ENCODE data around the gene SLC10A2. TPM values are rescaled to one million over a fixed set of nuclear protein-coding genes. Genes with fewer than 3 reads are reported as not detected.

SLC10A2 gene
- total RNA-seq, 1 donor from 2014 or later = not detected

- H3K36me3 ChIP-seq (ENCODE audit: control insufficient read depth, insufficient read depth, low read length) = no peaks in the 10 kb centered on the region
- no peak overlapping the region for H3K4me3 ChIP-seq (ENCODE audit: low read depth, low read length)
- no peak for TF ChIP-seq CTCF (IDR thresholded peaks at IDR 0.05; ENCODE audit: insufficient read depth, low read length, poor library complexity, severe bottlenecking)
- no peak for DNase-seq (ENCODE audit: low read depth)
- no peaks in the 10 kb centered on the region for H3K27me3 ChIP-seq (ENCODE audit: control insufficient read depth, insufficient read depth, low read length)
Observed at GRCh38 chr13:103044056-103044455, 22.2 kb downstream of the SLC10A2 start.

GRCh38 chr13:103040006-103040405, 26.2 kb downstream of the SLC10A2 start:
- no peak for DNase-seq (ENCODE audit: low read depth)
- no peaks in the 10 kb centered on the region for H3K27me3 ChIP-seq (ENCODE audit: control insufficient read depth, insufficient read depth, low read length)
- H3K4me3 ChIP-seq (ENCODE audit: low read depth, low read length) = no peak overlapping the region
- no peaks in the 10 kb centered on the region for H3K36me3 ChIP-seq (ENCODE audit: control insufficient read depth, insufficient read depth, low read length)
- no peak for TF ChIP-seq CTCF (IDR thresholded peaks at IDR 0.05; ENCODE audit: insufficient read depth, low read length, poor library complexity, severe bottlenecking)

- no peak overlapping the region for H3K4me3 ChIP-seq (ENCODE audit: low read depth, low read length)
- H3K27me3 ChIP-seq (ENCODE audit: control insufficient read depth, insufficient read depth, low read length) = no peaks in the 10 kb centered on the region
- no peak for TF ChIP-seq CTCF (IDR thresholded peaks at IDR 0.05; ENCODE audit: insufficient read depth, low read length, poor library complexity, severe bottlenecking)
- H3K36me3 ChIP-seq (ENCODE audit: control insufficient read depth, insufficient read depth, low read length) = no peaks in the 10 kb centered on the region
- DNase-seq (ENCODE audit: low read depth) = no peak
Observed at GRCh38 chr13:103039183-103039582, 27.0 kb downstream of the SLC10A2 start.

- no peak overlapping the region for H3K4me3 ChIP-seq (ENCODE audit: low read depth, low read length)
- TF ChIP-seq CTCF (IDR thresholded peaks at IDR 0.05; ENCODE audit: insufficient read depth, low read length, poor library complexity, severe bottlenecking) = no peak
- H3K27me3 ChIP-seq (ENCODE audit: control insufficient read depth, insufficient read depth, low read length) = no peaks in the 10 kb centered on the region
- no peak for DNase-seq (ENCODE audit: low read depth)
- no peaks in the 10 kb centered on the region for H3K36me3 ChIP-seq (ENCODE audit: control insufficient read depth, insufficient read depth, low read length)
Observed at GRCh38 chr13:103036268-103036667, 29.9 kb downstream of the SLC10A2 start.

- H3K36me3 ChIP-seq (ENCODE audit: control insufficient read depth, insufficient read depth, low read length) = no peaks in the 10 kb centered on the region
- TF ChIP-seq CTCF (IDR thresholded peaks at IDR 0.05; ENCODE audit: insufficient read depth, low read length, poor library complexity, severe bottlenecking) = no peak
- H3K27me3 ChIP-seq (ENCODE audit: control insufficient read depth, insufficient read depth, low read length) = no peaks in the 10 kb centered on the region
- no peak for DNase-seq (ENCODE audit: low read depth)
- H3K4me3 ChIP-seq (ENCODE audit: low read depth, low read length) = no peak overlapping the region
Observed at GRCh38 chr13:103033999-103034398, 32.2 kb downstream of the SLC10A2 start.

GRCh38 chr13:103031332-103031873, 34.8 kb downstream of the SLC10A2 start:
- Histone ChIP-seq H3K4me3 (ENCODE audit: low read depth, low read length) (no peak overlapping the region), H3K36me3 (ENCODE audit: control insufficient read depth, insufficient read depth, low read length) (no peaks in the 10 kb centered on the region), H3K27me3 (ENCODE audit: control insufficient read depth, insufficient read depth, low read length) (no peaks in the 10 kb centered on the region)
- no peak for TF ChIP-seq CTCF (IDR thresholded peaks at IDR 0.05; ENCODE audit: insufficient read depth, low read length, poor library complexity, severe bottlenecking)
- DNase-seq (ENCODE audit: low read depth) = no peak
